SK-N-SH (cell line): Measurements from ENCODE around the gene CX3CL1. TPM values are rescaled to one million over a fixed set of nuclear protein-coding genes. Genes with fewer than 3 reads are reported as not detected.

Experiments
- CTCF ChIA-PET: fragments of 300-600, 350-600 bp; formaldehyde crosslinking; extraction: SDS; loops from one replicate; lab custom pipeline; 2021; lab: Yijun Ruan, JAX
- POLR2A ChIA-PET: fragments of 350-600 bp; sonication (Branson Sonifier 250); formaldehyde crosslinking; extraction: SDS; loops from one replicate; lab custom pipeline; 2020; ENCODE audit warnings: antibody characterized with exemption, inconsistent platforms; lab: Yijun Ruan, JAX
- DNase-seq: peaks from one replicate; pipeline ENCODE4 v3.0.0; 2012
- H2AFZ ChIP-seq: fragments of 200-600 bp; sonication (generic); 2 replicates; pipeline ENCODE4 v1.8.1; 2016; ENCODE audit warnings: antibody characterized with exemption, mild to moderate bottlenecking, low read depth
- H3F3A ChIP-seq: fragments of 200-600 bp; sonication (generic); replicated peaks from 2 replicates; pipeline ENCODE3; 2016; ENCODE audit warnings: antibody characterized with exemption, mild to moderate bottlenecking; ENCODE audit not compliant: insufficient read depth
- H3K27ac ChIP-seq, 2 experiments: fragments of 200-500 bp in 1 of 2; fragments of 200-600 bp in 1 of 2; sonication (Bioruptor generic) in 1 of 2; sonication (generic), shearing (Covaris generic) in 1 of 2; 2 replicates each; pipeline versions ENCODE4 v1.5.1 to v1.6.1; 2014 to 2016; ENCODE audit warnings: low read depth in 2 of 2, inconsistent platforms in 1 of 2, low read length in 1 of 2, mild to moderate bottlenecking in 1 of 2, mixed read lengths in 1 of 2
- H3K27me3 ChIP-seq: fragments of 200-600 bp; sonication (generic), shearing (Covaris generic); 2 replicates; pipeline ENCODE4 v1.6.1; 2016; ENCODE audit warnings: mixed run types; ENCODE audit not compliant: insufficient read depth
- H3K36me3 ChIP-seq, 2 experiments: fragments of 200-500 bp in 1 of 2; fragments of 200-600 bp in 1 of 2; sonication (Bioruptor generic) in 1 of 2; sonication (generic) in 1 of 2; replicated peaks in 1 of 2; 2 replicates each; pipeline versions ENCODE3 to v1.5.1; 2014 to 2016; ENCODE audit warnings: low read length in 1 of 2, mild to moderate bottlenecking in 1 of 2; ENCODE audit not compliant: insufficient read depth in 2 of 2, control insufficient read depth in 1 of 2
- H3K4me1 ChIP-seq, 2 experiments: fragments of 200-500 bp in 1 of 2; fragments of 200-600 bp in 1 of 2; sonication (Bioruptor generic) in 1 of 2; sonication (generic), shearing (Covaris generic) in 1 of 2; 2 replicates each; pipeline versions ENCODE4 v1.5.1 to v1.6.1; 2014 to 2016; ENCODE audit warnings: low read depth in 1 of 2, low read length in 1 of 2, mixed run types in 1 of 2; ENCODE audit not compliant: insufficient read depth in 2 of 2, control insufficient read depth in 1 of 2
- H3K4me2 ChIP-seq: fragments of 200-600 bp; sonication (generic), shearing (Covaris generic); 2 replicates; pipeline ENCODE4 v1.6.1; 2017; ENCODE audit warnings: mixed run types
- H3K4me3 ChIP-seq, 2 experiments: fragments of 200-500 bp in 1 of 2; fragments of 200-600 bp in 1 of 2; sonication (Bioruptor generic) in 1 of 2; sonication (generic), shearing (Covaris generic) in 1 of 2; 2 replicates each; pipeline versions ENCODE4 v1.5.1 to v1.8.1; 2014 to 2016; ENCODE audit warnings: low read depth in 2 of 2, inconsistent platforms in 1 of 2, low read length in 1 of 2, mild to moderate bottlenecking in 1 of 2, mixed read lengths in 1 of 2, moderate library complexity in 1 of 2
- H3K79me2 ChIP-seq: fragments of 200-600 bp; sonication (generic); 2 replicates; pipeline ENCODE4 v1.8.1; 2017; ENCODE audit warnings: mild to moderate bottlenecking; ENCODE audit not compliant: insufficient read depth
- H3K9ac ChIP-seq: fragments of 200-600 bp; sonication (generic); 2 replicates; pipeline ENCODE4 v1.6.1; 2017; ENCODE audit warnings: mixed run types
- H3K9me2 ChIP-seq: fragments of 200-600 bp; sonication (generic); 2 replicates; pipeline ENCODE4 v1.6.1; 2017; ENCODE audit warnings: mixed run types
- H3K9me3 ChIP-seq: fragments of 200-600 bp; sonication (generic); 2 replicates; pipeline ENCODE4 v1.6.1; 2017; ENCODE audit warnings: mixed run types, mild to moderate bottlenecking, moderate library complexity
- H4K20me1 ChIP-seq: fragments of 200-600 bp; sonication (generic); 2 replicates; pipeline ENCODE4 v1.6.1; 2017; ENCODE audit warnings: mild to moderate bottlenecking, mixed run types; ENCODE audit not compliant: insufficient read depth
- CHD2 ChIP-seq: fragments of 150-350 bp; IDR thresholded peaks from 2 replicates; pipeline ENCODE4 v1.6.1; 2018; ENCODE audit warnings: low read length; ENCODE audit not compliant: partially characterized antibody
- EP300 ChIP-seq, 2 experiments: IDR thresholded peaks; 2 replicates each; pipeline versions ENCODE4 v1.4.0 to v1.6.1; 2012; ENCODE audit warnings: borderline replicate concordance in 1 of 2, low read depth in 1 of 2, low read length in 1 of 2
- FOSL2 ChIP-seq: IDR thresholded peaks from 2 replicates; pipeline ENCODE4 v1.4.0; 2012; ENCODE audit warnings: low read depth, mild to moderate bottlenecking, moderate library complexity, borderline replicate concordance
- GABPA ChIP-seq: IDR thresholded peaks from 2 replicates; pipeline ENCODE4 v1.4.0; 2012; ENCODE audit warnings: low read depth, mild to moderate bottlenecking
- GATA2 ChIP-seq: sonication (generic); formaldehyde crosslinking; IDR thresholded peaks from 2 replicates; pipeline ENCODE4 v1.5.0; 2020; ENCODE audit warnings: mild to moderate bottlenecking, missing genetic modification reagents
- NRF1 ChIP-seq: IDR thresholded peaks from 2 replicates; pipeline ENCODE4 v1.6.1; 2012; ENCODE audit warnings: low read depth, mild to moderate bottlenecking, low read length
- RFX5 ChIP-seq: IDR thresholded peaks from 2 replicates; pipeline ENCODE4 v1.6.1; 2012; ENCODE audit warnings: mild to moderate bottlenecking, improper control_type of control experiment, low read length
- SIN3A ChIP-seq: IDR thresholded peaks from 2 replicates; pipeline ENCODE4 v1.6.1; 2012; ENCODE audit warnings: low read depth, mild to moderate bottlenecking, low read length, moderate library complexity, borderline replicate concordance
- TAF1 ChIP-seq: IDR thresholded peaks from 2 replicates; pipeline ENCODE4 v1.6.1; 2012; ENCODE audit warnings: low read depth, mild to moderate bottlenecking, low read length, moderate library complexity, borderline replicate concordance
- TCF12 ChIP-seq: IDR thresholded peaks from 2 replicates; pipeline ENCODE4 v1.4.0; 2012
- TEAD4 ChIP-seq: IDR thresholded peaks from 2 replicates; pipeline ENCODE4 v1.4.0; 2012; ENCODE audit warnings: mild to moderate bottlenecking, borderline replicate concordance; ENCODE audit not compliant: insufficient read depth
- WGBS: methylation state at CpG from one replicate; pipeline ENCODE4 v1.1.6; 2017; ENCODE audit warnings: low lambda C conversion rate; 5-methylcytosine and 5-hydroxymethylcytosine counted together
- polyA plus RNA-seq, 3 experiments: library from polyadenylated mRNA; depleted of rRNA; stranded (reverse); fragments of >200 nt; gene quantifications; 2 replicates each; pipeline ENCODE4 v1.2.3, GENCODE V29; 2012
- TF ChIP-seq, protein P1 (sequence below): IDR thresholded peaks from 2 replicates; pipeline ENCODE4 v1.4.0; 2012; ENCODE audit warnings: low read depth, borderline replicate concordance
- TF ChIP-seq, protein P2 (sequence below): fragments of 150-350 bp; IDR thresholded peaks from 2 replicates; pipeline ENCODE4 v1.6.1; 2017; ENCODE audit warnings: antibody characterized with exemption, low read length, low read depth, borderline replicate concordance

CX3CL1 gene
- polyA plus RNA-seq, 1 of the 3 experiments (the other 2 are of a cell fraction): 6.8 TPM

DNA sequence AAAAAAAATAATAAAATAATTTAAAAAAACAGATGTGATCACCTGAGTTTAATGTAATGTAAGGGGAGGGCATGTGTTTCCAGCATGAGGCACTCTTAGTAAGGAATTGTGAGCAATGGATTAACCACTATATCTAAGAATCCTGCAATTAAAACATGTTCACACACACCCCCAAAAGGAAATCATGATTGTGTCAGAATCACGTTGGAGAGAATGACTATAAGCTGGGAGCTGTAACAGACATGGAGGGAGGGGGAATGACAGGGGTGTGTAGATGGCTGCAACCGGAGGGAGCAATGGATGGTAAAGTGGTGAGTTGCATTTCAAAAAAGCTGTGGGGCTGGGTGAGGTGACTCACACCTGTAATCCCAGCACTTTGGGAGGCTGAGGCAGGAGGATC is 27.3 kb upstream of the CX3CL1 start:
- H3K9ac ChIP-seq: no peak overlapping the region
- peaks cover 0 to 6% of the 10 kb centered on the region in 2 experiments; a peak in 1 of 4 replicates for H3K4me1 ChIP-seq
- no peak for DNase-seq
- no peaks in the 10 kb centered on the region for H3K9me2 ChIP-seq
- no peaks in the 10 kb centered on the region for H3K36me3 ChIP-seq
- no peaks in the 10 kb centered on the region for H4K20me1 ChIP-seq
- no peak overlapping the region for H2AFZ ChIP-seq
- H3K79me2 ChIP-seq: no peaks in the 10 kb centered on the region
- H3K27ac ChIP-seq: no peak overlapping the region
- no peak overlapping the region for H3K4me2 ChIP-seq
- H3K27me3 ChIP-seq: peaks cover 7% of the 10 kb centered on the region; the same call in 1 of the 2 replicates
- ChIA-PET POLR2A (no interaction called here), CTCF (interaction anchor here (1.1 to 2.0 kb wide), 2 partner anchors 10 to 45 kb away, joined by 5 to 6 read pairs; no protein-coding TSS in a partner anchor)
- H3K4me3 ChIP-seq: no peak overlapping the region
- WGBS: 65% methylated on average over 2 of the region's 2 CpGs
- TF ChIP-seq GATA2 (CRISPR knock-in tag): no peak
- TF ChIP-seq, protein P1, sequence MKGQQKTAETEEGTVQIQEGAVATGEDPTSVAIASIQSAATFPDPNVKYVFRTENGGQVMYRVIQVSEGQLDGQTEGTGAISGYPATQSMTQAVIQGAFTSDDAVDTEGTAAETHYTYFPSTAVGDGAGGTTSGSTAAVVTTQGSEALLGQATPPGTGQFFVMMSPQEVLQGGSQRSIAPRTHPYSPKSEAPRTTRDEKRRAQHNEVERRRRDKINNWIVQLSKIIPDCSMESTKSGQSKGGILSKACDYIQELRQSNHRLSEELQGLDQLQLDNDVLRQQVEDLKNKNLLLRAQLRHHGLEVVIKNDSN: no peak
- TF ChIP-seq, all 33 proteins: peak for 0
- Histone ChIP-seq H3F3A (peaks cover 15% of the 10 kb centered on the region), H3K9me3 (no peaks in the 10 kb centered on the region)

DNA sequence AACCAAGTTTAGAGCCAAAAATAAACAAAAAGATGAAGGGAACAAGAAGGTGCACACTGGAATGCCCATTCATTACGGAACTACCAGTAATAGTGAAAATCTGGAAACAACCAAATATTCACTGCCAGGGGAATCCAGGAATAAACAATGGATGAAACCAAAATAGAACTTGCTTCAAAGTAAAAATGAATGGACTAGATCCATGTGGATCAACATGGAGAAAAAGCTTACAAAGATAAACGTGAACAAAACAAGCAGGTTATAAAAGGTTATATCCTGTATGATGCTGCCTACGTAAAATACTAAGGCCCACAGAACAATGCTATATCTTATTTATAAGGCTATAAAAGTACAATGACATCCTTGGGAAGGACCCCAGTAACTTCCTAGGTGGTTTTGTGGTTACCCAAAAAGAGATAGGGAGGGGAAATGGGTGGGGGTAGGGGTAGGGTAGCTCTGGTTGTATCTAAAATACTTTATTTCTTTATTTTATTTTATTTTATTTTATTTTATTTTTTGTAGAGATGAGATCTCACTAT is 26.6 kb upstream of the CX3CL1 start:
- Histone ChIP-seq H3K36me3 (no peaks in the 10 kb centered on the region), H4K20me1 (no peaks in the 10 kb centered on the region), H3F3A (peaks cover 12% of the 10 kb centered on the region), H3K4me3 (no peak overlapping the region), H3K79me2 (no peaks in the 10 kb centered on the region), H2AFZ (no peak overlapping the region), H3K9me2 (no peaks in the 10 kb centered on the region), H3K4me1 (peaks cover 0 to 6% of the 10 kb centered on the region in 2 experiments; a peak in 1 of 4 replicates), H3K9me3 (no peaks in the 10 kb centered on the region), H3K27ac (no peak overlapping the region), H3K9ac (no peak overlapping the region), H3K27me3 (peaks cover 7% of the 10 kb centered on the region; the same call in 1 of the 2 replicates), H3K4me2 (no peak overlapping the region)
- whole genome bisulfite sequencing: 79% methylated on average over 3 of the region's 3 CpGs
- POLR2A ChIA-PET: no interaction called here
- DNase-seq: no peak
- CTCF ChIA-PET: interaction anchor here (1.1 to 2.0 kb wide), 2 partner anchors 11 to 45 kb away, joined by 5 to 6 read pairs; no protein-coding TSS in a partner anchor
- TF ChIP-seq NRF1 (no peak), CHD2 (no peak), TEAD4 (no peak)
- TF ChIP-seq, protein P2, sequence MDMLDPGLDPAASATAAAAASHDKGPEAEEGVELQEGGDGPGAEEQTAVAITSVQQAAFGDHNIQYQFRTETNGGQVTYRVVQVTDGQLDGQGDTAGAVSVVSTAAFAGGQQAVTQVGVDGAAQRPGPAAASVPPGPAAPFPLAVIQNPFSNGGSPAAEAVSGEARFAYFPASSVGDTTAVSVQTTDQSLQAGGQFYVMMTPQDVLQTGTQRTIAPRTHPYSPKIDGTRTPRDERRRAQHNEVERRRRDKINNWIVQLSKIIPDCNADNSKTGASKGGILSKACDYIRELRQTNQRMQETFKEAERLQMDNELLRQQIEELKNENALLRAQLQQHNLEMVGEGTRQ: no peak

DNA sequence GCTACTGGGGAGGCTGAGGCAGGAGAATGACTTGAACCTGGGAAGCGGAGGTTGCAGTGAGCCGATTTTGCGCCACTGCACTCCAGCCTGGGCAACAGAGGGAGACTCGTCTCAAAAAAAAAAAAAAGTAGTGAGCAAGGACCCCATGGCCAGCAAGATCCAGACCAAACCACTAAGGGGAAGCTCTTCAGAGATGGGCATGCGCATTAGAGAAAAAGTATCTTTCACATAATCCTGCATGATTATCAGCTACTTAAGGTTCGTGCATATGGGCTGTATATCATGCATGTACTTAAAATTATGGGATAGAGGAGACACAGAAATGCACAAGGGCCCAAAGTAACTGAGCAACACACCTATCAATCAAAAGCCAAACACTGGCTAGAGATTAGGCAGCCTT is 24.4 kb upstream of the CX3CL1 start:
- CTCF ChIA-PET: interaction anchor here (1.3 to 1.5 kb wide), 2 partner anchors 69 to 71 kb away, joined by 3 to 6 read pairs; no protein-coding TSS in a partner anchor
- no peak overlapping the region for H3K27ac ChIP-seq
- H4K20me1 ChIP-seq: no peaks in the 10 kb centered on the region
- no peak for TF ChIP-seq RFX5
- TF ChIP-seq, protein P1: no peak
- TF ChIP-seq, protein P2: no peak
- no peak for TF ChIP-seq GABPA
- no peak for TF ChIP-seq EP300 (IDR thresholded peaks at IDR 0.05; ENCODE audit: borderline replicate concordance in 1 of 2, low read depth in 1 of 2, low read length in 1 of 2)
- no peak for TF ChIP-seq FOSL2
- TF ChIP-seq SIN3A: no peak
- no peak for TF ChIP-seq TCF12
- TF ChIP-seq TAF1: no peak
- TF ChIP-seq, all 33 proteins: peak for 0
- DNase-seq: no peak
- H3K9me2 ChIP-seq: no peaks in the 10 kb centered on the region
- H3F3A ChIP-seq: no peaks in the 10 kb centered on the region
- H3K9me3 ChIP-seq: no peaks in the 10 kb centered on the region
- peaks cover 7% of the 10 kb centered on the region; the same call in 1 of the 2 replicates for H3K27me3 ChIP-seq
- H3K4me3 ChIP-seq: no peak overlapping the region
- H3K4me1 ChIP-seq: no peaks in the 10 kb centered on the region
- no peak overlapping the region for H3K4me2 ChIP-seq
- POLR2A ChIA-PET: interaction anchor here (0.5 to 0.6 kb wide), 2 partner anchors 54 to 103 kb away, joined by 3 to 5 read pairs; partner anchors contain the start of gene ARL2BP
- H3K36me3 ChIP-seq: no peaks in the 10 kb centered on the region
- H2AFZ ChIP-seq: no peak overlapping the region
- H3K79me2 ChIP-seq: no peaks in the 10 kb centered on the region
- WGBS: 67% methylated on average over 6 of the region's 6 CpGs
- no peak overlapping the region for H3K9ac ChIP-seq
